HG02588 (cell line): Measurements from ENCODE around the gene RAB6D.
"Not testable (repeated sequence)": the region's sequence is repeated elsewhere in the genome, so short reads cannot be mapped to it uniquely, and the experiment has no call there.

Source experiments
- ATAC-seq: cut with Tn5 transposase; IDR thresholded peaks from one replicate; pipeline ENCODE4 v1.9.1; 2021; ENCODE audit warnings: mild to moderate bottlenecking, moderate library complexity; ENCODE audit not compliant: unreplicated experiment

Gene RAB6D

GRCh38 chr2:131363703-131364186 lies at the start of gene RAB6D:
Gene RAB6D (minus strand): TSS chr2:131364168. CDS start chr2:131363720, 448 bp downstream.
- ATAC-seq, result not testable (repeated sequence)

- no peak for ATAC-seq
Measured at GRCh38 chr2:131413148-131413747, 49.3 kb upstream of the RAB6D start.

- no peak for ATAC-seq
Measured at GRCh38 chr2:131410173-131410572, 46.2 kb upstream of the RAB6D start.

- no peak for ATAC-seq
Measured at GRCh38 chr2:131408778-131409177, 44.8 kb upstream of the RAB6D start.

- ATAC-seq, result no peak
Measured at GRCh38 chr2:131408207-131408606, 44.2 kb upstream of the RAB6D start.

- no peak for ATAC-seq
Measured at GRCh38 chr2:131404753-131405152, 40.8 kb upstream of the RAB6D start.

- no peak for ATAC-seq
Measured at GRCh38 chr2:131402320-131403039, 38.5 kb upstream of the RAB6D start.

GRCh38 chr2:131400849-131401248 lies 36.9 kb upstream of the RAB6D start:
- no peak for ATAC-seq

GRCh38 chr2:131400441-131400840 lies 36.5 kb upstream of the RAB6D start:
- not testable (repeated sequence) for ATAC-seq

GRCh38 chr2:131396209-131396608 lies 32.2 kb upstream of the RAB6D start:
- ATAC-seq, result not testable (repeated sequence)

- not testable (repeated sequence) for ATAC-seq
Measured at GRCh38 chr2:131395024-131395645, 31.2 kb upstream of the RAB6D start.

- ATAC-seq, result no peak
Measured at GRCh38 chr2:131394147-131394931, 30.4 kb upstream of the RAB6D start.

- ATAC-seq, result not testable (repeated sequence)
Measured at GRCh38 chr2:131391953-131392352, 28.0 kb upstream of the RAB6D start.

GRCh38 chr2:131391471-131391870 lies 27.5 kb upstream of the RAB6D start:
- not testable (repeated sequence) for ATAC-seq

- not testable (repeated sequence) for ATAC-seq
Measured at GRCh38 chr2:131390495-131391130, 26.6 kb upstream of the RAB6D start.

GRCh38 chr2:131389657-131390056 lies 25.7 kb upstream of the RAB6D start:
- ATAC-seq, result no peak

- not testable (repeated sequence) for ATAC-seq
Measured at GRCh38 chr2:131388834-131389233, 24.9 kb upstream of the RAB6D start.

- not testable (repeated sequence) for ATAC-seq
Measured at GRCh38 chr2:131373111-131373510, 9.1 kb upstream of the RAB6D start.

GRCh38 chr2:131369954-131370353 lies 6.0 kb upstream of the RAB6D start:
- ATAC-seq, result no peak

GRCh38 chr2:131368493-131369066 lies 4.6 kb upstream of the RAB6D start:
- ATAC-seq, result not testable (repeated sequence)
